ENCODE measurements around the gene ZPR1. TPM values are rescaled to one million over a fixed set of nuclear protein-coding genes. Genes with fewer than 3 reads are reported as not detected.
A peak's percentile ranks its signal among the peaks of the same experiment; 100 is the strongest.

The ZPR1 gene
- total RNA-seq, 1 experiment from 2014 or later, result 105 TPM

DNA sequence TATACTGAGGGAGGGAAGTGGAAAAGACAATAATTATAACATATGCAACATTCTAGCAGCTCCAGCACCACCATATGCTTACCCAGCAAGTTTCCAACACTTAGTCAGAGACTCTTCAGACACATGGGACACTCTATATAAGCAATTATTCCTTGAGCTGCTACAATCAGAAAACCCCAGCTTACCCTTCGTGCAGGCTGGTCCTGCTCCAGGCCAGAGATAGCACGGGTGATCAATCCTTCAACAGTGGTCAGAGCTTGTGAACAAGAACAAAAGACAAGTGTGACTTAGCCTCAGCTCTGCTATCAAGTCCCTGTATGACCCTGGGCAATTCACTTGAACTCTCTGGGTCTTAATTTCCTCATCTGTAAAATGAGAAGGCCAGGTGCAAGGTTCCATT is 1.5 kb downstream of the ZPR1 start:
- no peak for DNase-seq (ENCODE audit: unreplicated experiment)
- H3K36me3 Mint-ChIP-seq (ENCODE audit: insufficient read depth, unreplicated experiment), result peaks cover 54% of the 10 kb centered on the region
- peak overlapping the region; percentile 92 for H3K4me3 Mint-ChIP-seq (ENCODE audit: unreplicated experiment)
- ChIA-PET CTCF (interaction anchor here (2.1 to 9.7 kb wide), 2 partner anchors 48 to 320 kb away, joined by 12 to 124 read pairs; partner anchors contain the start of gene APOA1), POLR2A (interaction anchor here (0.8 to 4.6 kb wide), 8 partner anchors 10 to 358 kb away, joined by 3 to 59 read pairs (median 6); partner anchors contain the start of genes BUD13, PAFAH1B2 and SIK3)
- TF ChIP-seq, protein P1, sequence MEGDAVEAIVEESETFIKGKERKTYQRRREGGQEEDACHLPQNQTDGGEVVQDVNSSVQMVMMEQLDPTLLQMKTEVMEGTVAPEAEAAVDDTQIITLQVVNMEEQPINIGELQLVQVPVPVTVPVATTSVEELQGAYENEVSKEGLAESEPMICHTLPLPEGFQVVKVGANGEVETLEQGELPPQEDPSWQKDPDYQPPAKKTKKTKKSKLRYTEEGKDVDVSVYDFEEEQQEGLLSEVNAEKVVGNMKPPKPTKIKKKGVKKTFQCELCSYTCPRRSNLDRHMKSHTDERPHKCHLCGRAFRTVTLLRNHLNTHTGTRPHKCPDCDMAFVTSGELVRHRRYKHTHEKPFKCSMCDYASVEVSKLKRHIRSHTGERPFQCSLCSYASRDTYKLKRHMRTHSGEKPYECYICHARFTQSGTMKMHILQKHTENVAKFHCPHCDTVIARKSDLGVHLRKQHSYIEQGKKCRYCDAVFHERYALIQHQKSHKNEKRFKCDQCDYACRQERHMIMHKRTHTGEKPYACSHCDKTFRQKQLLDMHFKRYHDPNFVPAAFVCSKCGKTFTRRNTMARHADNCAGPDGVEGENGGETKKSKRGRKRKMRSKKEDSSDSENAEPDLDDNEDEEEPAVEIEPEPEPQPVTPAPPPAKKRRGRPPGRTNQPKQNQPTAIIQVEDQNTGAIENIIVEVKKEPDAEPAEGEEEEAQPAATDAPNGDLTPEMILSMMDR (IDR thresholded peaks at IDR 0.05; ENCODE audit: unreplicated experiment), result no peak
- intact Hi-C loops (cut with micrococcal nuclease), result no loop called here
- no peaks in the 10 kb centered on the region for H3K27me3 Mint-ChIP-seq (ENCODE audit: insufficient read depth, unreplicated experiment)
- H3K9me3 Mint-ChIP-seq (ENCODE audit: unreplicated experiment), result no peaks in the 10 kb centered on the region
- H3K27ac Mint-ChIP-seq (ENCODE audit: low read depth, unreplicated experiment), result peak overlapping the region; percentile 99
- BruUV-seq (replicated peaks), result no TSS peak
- H3K4me1 Mint-ChIP-seq (ENCODE audit: insufficient read depth, unreplicated experiment), result peaks cover 36% of the 10 kb centered on the region

DNA sequence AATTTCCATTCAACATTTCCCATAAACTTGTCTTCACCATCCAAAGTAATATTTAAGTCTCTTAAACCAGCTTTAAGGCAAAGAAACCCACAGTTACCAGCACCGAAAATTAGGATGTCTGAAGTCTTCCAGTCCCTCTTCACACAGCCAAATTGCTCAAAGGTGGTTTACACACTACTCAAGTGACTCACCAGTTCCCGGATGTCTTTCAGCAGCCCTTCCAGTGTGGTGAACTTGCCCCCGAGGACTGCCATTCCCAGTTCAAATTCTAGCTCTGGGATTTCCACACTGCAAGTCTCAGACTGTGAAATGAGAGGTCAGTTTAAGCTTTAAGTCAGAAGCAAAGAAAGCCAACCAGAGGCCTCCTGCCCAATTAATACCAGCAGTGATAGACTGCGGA is 5.1 kb downstream of the ZPR1 start:
- ChIA-PET POLR2A (interaction anchor here (2.7 kb wide), 1 partner anchor 9 kb away, joined by 14 read pairs; no protein-coding TSS in a partner anchor), CTCF (interaction anchor here (1.5 to 1.9 kb wide), 2 partner anchors 11 to 54 kb away, joined by 4 to 5 read pairs; no protein-coding TSS in a partner anchor)
- no peaks in the 10 kb centered on the region for H3K27me3 Mint-ChIP-seq (ENCODE audit: insufficient read depth, unreplicated experiment)
- H3K36me3 Mint-ChIP-seq (ENCODE audit: insufficient read depth, unreplicated experiment), result peaks cover 90% of the 10 kb centered on the region
- peak overlapping the region; percentile 85 for H3K27ac Mint-ChIP-seq (ENCODE audit: low read depth, unreplicated experiment)
- H3K9me3 Mint-ChIP-seq (ENCODE audit: unreplicated experiment), result no peaks in the 10 kb centered on the region
- peaks cover 26% of the 10 kb centered on the region for H3K4me1 Mint-ChIP-seq (ENCODE audit: insufficient read depth, unreplicated experiment)
- TF ChIP-seq, protein P1 (IDR thresholded peaks at IDR 0.05; ENCODE audit: unreplicated experiment), result no peak
- no TSS peak for BruUV-seq (replicated peaks)
- intact Hi-C loops (cut with micrococcal nuclease), result no loop called here
- peak; percentile 84 for DNase-seq (ENCODE audit: unreplicated experiment)
- no peak overlapping the region for H3K4me3 Mint-ChIP-seq (ENCODE audit: unreplicated experiment)

DNA sequence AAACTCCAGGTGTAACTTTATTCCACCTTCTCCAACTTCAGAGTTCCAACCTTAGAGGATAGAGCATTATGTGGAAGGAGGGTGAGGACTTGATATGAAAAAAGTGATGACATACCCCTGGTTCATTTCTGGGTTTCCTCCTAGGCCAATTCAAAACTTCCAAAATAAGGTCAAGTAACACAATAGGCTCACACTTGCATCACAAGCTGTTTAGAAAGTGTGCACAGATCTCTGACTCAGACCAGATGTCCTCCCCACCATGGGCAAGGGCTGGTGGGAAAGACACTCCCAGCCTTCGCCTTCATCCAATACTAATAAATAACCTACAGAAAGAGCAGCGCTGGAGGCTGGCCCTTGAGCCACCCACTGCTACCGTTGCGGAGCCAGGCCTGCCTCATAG is 9.3 kb downstream of the ZPR1 start:
- ChIA-PET CTCF (interaction anchor here (0.7 kb wide), 2 partner anchors 9 to 1195 kb away, joined by 3 read pairs; partner anchors contain the start of gene ZPR1), POLR2A (interaction anchor here (1.8 kb wide), 1 partner anchor 9 kb away, joined by 6 read pairs; the partner anchor contains the start of gene ZPR1)
- Mint-ChIP-seq H3K36me3 (ENCODE audit: insufficient read depth, unreplicated experiment) (peaks cover 78% of the 10 kb centered on the region), H3K4me3 (ENCODE audit: unreplicated experiment) (no peak overlapping the region), H3K27me3 (ENCODE audit: insufficient read depth, unreplicated experiment) (no peaks in the 10 kb centered on the region), H3K9me3 (ENCODE audit: unreplicated experiment) (no peaks in the 10 kb centered on the region), H3K27ac (ENCODE audit: low read depth, unreplicated experiment) (peak overlapping the region; percentile 35), H3K4me1 (ENCODE audit: insufficient read depth, unreplicated experiment) (peaks cover 26% of the 10 kb centered on the region)
- DNase-seq (ENCODE audit: unreplicated experiment), result no peak
- TSS peak; percentile 17 for BruUV-seq (replicated peaks)
- TF ChIP-seq, protein P1 (IDR thresholded peaks at IDR 0.05; ENCODE audit: unreplicated experiment), result no peak
- intact Hi-C loops (cut with micrococcal nuclease), result no loop called here

DNA sequence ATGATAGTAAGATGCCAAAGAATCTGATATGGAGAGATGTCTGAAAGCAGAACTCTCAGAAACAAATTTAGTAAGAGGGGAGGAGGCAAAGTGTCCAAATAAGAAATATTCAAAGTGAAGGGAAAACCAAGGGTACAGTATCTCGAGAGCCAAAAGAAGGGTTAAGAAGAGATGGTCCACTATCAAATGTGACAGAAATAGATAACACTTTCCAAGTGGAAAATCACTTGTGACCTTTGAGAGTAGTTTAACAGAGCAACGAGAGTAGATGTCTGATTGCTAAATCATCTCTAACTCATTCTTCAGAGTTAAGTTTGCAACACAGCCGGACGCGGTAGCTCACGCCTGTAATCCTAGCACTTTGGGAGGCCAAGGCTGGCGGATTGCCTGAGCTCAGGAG is 10.8 kb downstream of the ZPR1 start:
- Mint-ChIP-seq H3K4me1 (ENCODE audit: insufficient read depth, unreplicated experiment) (peaks cover 15% of the 10 kb centered on the region), H3K9me3 (ENCODE audit: unreplicated experiment) (no peaks in the 10 kb centered on the region), H3K27me3 (ENCODE audit: insufficient read depth, unreplicated experiment) (no peaks in the 10 kb centered on the region), H3K4me3 (ENCODE audit: unreplicated experiment) (no peak overlapping the region), H3K36me3 (ENCODE audit: insufficient read depth, unreplicated experiment) (peaks cover 63% of the 10 kb centered on the region), H3K27ac (ENCODE audit: low read depth, unreplicated experiment) (no peak overlapping the region)
- intact Hi-C loops (cut with micrococcal nuclease), result no loop called here
- DNase-seq (ENCODE audit: unreplicated experiment), result no peak
- BruUV-seq (replicated peaks), result no TSS peak
- TF ChIP-seq, protein P1 (IDR thresholded peaks at IDR 0.05; ENCODE audit: unreplicated experiment), result no peak
- ChIA-PET POLR2A (interaction anchor here (1.0 to 1.1 kb wide), 2 partner anchors 9 to 11 kb away, joined by 3 to 4 read pairs; partner anchors contain the start of gene ZPR1), CTCF (interaction anchor here (0.6 to 1.5 kb wide), 5 partner anchors 13 to 368 kb away, joined by 3 to 6 read pairs (median 3); no protein-coding TSS in a partner anchor)
